ENCODE measurements around the gene CXXC4. TPM values are rescaled to one million over a fixed set of nuclear protein-coding genes. Genes with fewer than 3 reads are reported as not detected.

The CXXC4 gene
- not detected in 2 replicates for total RNA-seq

GRCh38 chr4:104494822-104495559 is at the start of gene CXXC4:
CXXC4 (minus strand) TSS chr4:104494894; CDS start chr4:104491802, 3,092 bp downstream.

All from smooth muscle cell of the pulmonary artery (primary cell).